Lung (tissue), 12 donors: ENCODE results near the gene SLIT1. TPM values are rescaled to one million over a fixed set of nuclear protein-coding genes. Genes with fewer than 3 reads are reported as not detected.
A peak's percentile ranks its signal among the peaks of the same experiment; 100 is the strongest.

Source experiments
- ATAC-seq: fragments of 200-7000 bp; cut with Tn5 transposase; one replicate; pipeline ENCODE4 v1.9.1; 2020; ENCODE audit warnings: moderate number of reproducible peaks; ENCODE audit not compliant: insufficient read depth, low FRiP score
- DNase-seq, 3 donors: peaks; one replicate each; pipeline ENCODE4 v3.0.0-alpha.2; 2013 to 2017
- H3K27ac ChIP-seq, 2 donors: one replicate each; pipeline ENCODE4 v1.5.1; 2013; ENCODE audit warnings: mild to moderate bottlenecking in 2 of 2, moderate library complexity in 2 of 2, control low read depth in 1 of 2, inconsistent platforms in 1 of 2, low read depth in 1 of 2, low read length in 1 of 2
- H3K27me3 ChIP-seq, 3 donors: one replicate each; pipeline ENCODE4 v1.5.1; 2013; ENCODE audit warnings: low read length in 2 of 3; ENCODE audit not compliant: control insufficient read depth in 3 of 3, insufficient read depth in 3 of 3
- H3K36me3 ChIP-seq, 4 donors: one replicate each; pipeline ENCODE4 v1.5.1; 2013; ENCODE audit warnings: low read length in 4 of 4, mild to moderate bottlenecking in 1 of 4, moderate library complexity in 1 of 4; ENCODE audit not compliant: control insufficient read depth in 4 of 4, insufficient read depth in 4 of 4
- H3K4me1 ChIP-seq, 5 donors: one replicate each; pipeline ENCODE4 v1.5.1; 2013; ENCODE audit warnings: low read length in 5 of 5, mild to moderate bottlenecking in 2 of 5, moderate library complexity in 1 of 5; ENCODE audit not compliant: control insufficient read depth in 5 of 5, insufficient read depth in 5 of 5
- H3K4me3 ChIP-seq: one replicate; pipeline ENCODE4 v1.5.1; 2013; ENCODE audit warnings: mild to moderate bottlenecking, control low read depth, moderate library complexity
- H3K9ac ChIP-seq, 2 donors: one replicate each; pipeline ENCODE4 v1.5.1; 2013; ENCODE audit warnings: low read length in 2 of 2, control low read depth in 1 of 2; ENCODE audit not compliant: insufficient read depth in 1 of 2
- H3K9me3 ChIP-seq, 4 donors: one replicate each; pipeline ENCODE4 v1.5.1; 2013; ENCODE audit warnings: low read length in 3 of 4, mild to moderate bottlenecking in 1 of 4, moderate library complexity in 1 of 4; ENCODE audit not compliant: control insufficient read depth in 4 of 4, insufficient read depth in 3 of 4
- CTCF ChIP-seq: IDR thresholded peaks from 2 replicates; pipeline ENCODE4 v1.5.1; 2012; ENCODE audit warnings: mild to moderate bottlenecking; ENCODE audit errors: control extremely low read depth, extremely low read depth
- WGBS, 2 donors: extraction: QIAGEN DNeasy Blood & Tissue Kit; methylation state at CpG; one replicate each; pipeline ENCODE4 v1.1.7; 2013; 5-methylcytosine and 5-hydroxymethylcytosine counted together
- polyA plus RNA-seq, 2 donors: library from polyadenylated mRNA; stranded (reverse); fragments of 200-250 nt; gene quantifications; one replicate each; pipeline ENCODE4 v1.2.1, GENCODE V29; 2013
- total RNA-seq, 2 donors: library from RNA; depleted of rRNA in 1 of 2; stranded (reverse); fragments of >200 nt in 1 of 2; gene quantifications; one replicate each; pipeline ENCODE4 v1.2.1, GENCODE V29; 2014 to 2021
- donor health status: control.
- donor health status: control.
- donor health status: Bipolar disorder and iron deficiency.
- donor health status: healthy.
- donor health status: DM: yes; HTN: yes; CAD: no.

Gene SLIT1
- total and polyA plus RNA-seq, 4 donors = 0.39 to 5.6 (median 0.57) TPM

- no peak for TF ChIP-seq CTCF
- ATAC-seq (no peak), DNase-seq (no peak)
- Histone ChIP-seq H3K9me3 (no peaks in the 10 kb centered on the region), H3K4me3 (no peak overlapping the region), H3K36me3 (no peaks in the 10 kb centered on the region), H3K4me1 (peaks cover 0 to 25% (median 8%) of the 10 kb centered on the region in 5 donors), H3K27ac (no peak overlapping the region), H3K27me3 (no peaks in the 10 kb centered on the region), H3K9ac (no peak overlapping the region)
- WGBS, 2 donors = 65 to 94% methylated on average over 1 of the region's 1 CpG
Observed at GRCh38 chr10:96992721-96993120, 193.0 kb downstream of the SLIT1 start.

- DNase-seq (peak; percentile 24 to 42 (median 39)), ATAC-seq (no peak)
- H3K36me3 ChIP-seq = no peaks in the 10 kb centered on the region
- TF ChIP-seq CTCF = no peak
- H3K27me3 ChIP-seq = no peaks in the 10 kb centered on the region
- peaks cover 0 to 23% (median 8%) of the 10 kb centered on the region in 5 donors for H3K4me1 ChIP-seq
- H3K9me3 ChIP-seq = no peaks in the 10 kb centered on the region
- no peak overlapping the region for H3K4me3 ChIP-seq
- 59 to 72% methylated on average over 7 of the region's 7 CpGs for WGBS, 2 donors
- no peak overlapping the region for H3K27ac ChIP-seq
- no peak overlapping the region for H3K9ac ChIP-seq
Observed at GRCh38 chr10:96991313-96991841, 194.4 kb downstream of the SLIT1 start.

- H3K9ac ChIP-seq = peak overlapping the region in 1 of 2 donors; percentile 17
- no peaks in the 10 kb centered on the region for H3K27me3 ChIP-seq
- H3K4me1 ChIP-seq = peaks cover 0 to 18% (median 7%) of the 10 kb centered on the region in 5 donors
- DNase-seq (peak in 2 of 3 donors; percentile 31 to 42), ATAC-seq (no peak)
- no peak overlapping the region for H3K4me3 ChIP-seq
- no peaks in the 10 kb centered on the region for H3K9me3 ChIP-seq
- H3K27ac ChIP-seq = no peak overlapping the region
- no peak for TF ChIP-seq CTCF
- no peaks in the 10 kb centered on the region for H3K36me3 ChIP-seq
- WGBS, 2 donors = 73 to 82% methylated on average over 4 of the region's 4 CpGs
Observed at GRCh38 chr10:96988426-96988825, 197.3 kb downstream of the SLIT1 start.

GRCh38 chr10:96987842-96988175, 197.9 kb downstream of the SLIT1 start:
- TF ChIP-seq CTCF = no peak
- no peaks in the 10 kb centered on the region for H3K27me3 ChIP-seq
- ATAC-seq = no peak
- peaks cover 0 to 18% (median 7%) of the 10 kb centered on the region in 5 donors for H3K4me1 ChIP-seq
- no peaks in the 10 kb centered on the region for H3K36me3 ChIP-seq
- H3K4me3 ChIP-seq = no peak overlapping the region
- WGBS, 2 donors = 96 to 97% methylated on average over 3 of the region's 3 CpGs
- no peaks in the 10 kb centered on the region for H3K9me3 ChIP-seq
- H3K9ac ChIP-seq = no peak overlapping the region
- no peak for DNase-seq
- no peak overlapping the region for H3K27ac ChIP-seq
